Smooth muscle cell (in vitro differentiated cells): ENCODE results near the gene FAAH. TPM values are rescaled to one million over a fixed set of nuclear protein-coding genes. Genes with fewer than 3 reads are reported as not detected.
"Not testable (repeated sequence)": the region's sequence is repeated elsewhere in the genome, so short reads cannot be mapped to it uniquely, and the experiment has no call there.

Experiments
- DNase-seq: peaks from one replicate; lab custom pipeline; 2025; ENCODE audit not compliant: unreplicated experiment; lab: John Stamatoyannopoulos, UW
- H2AFZ ChIP-seq: fragments of 200-600 bp; sonication (generic); 2 replicates; pipeline ENCODE4 v1.6.0; 2016; ENCODE audit warnings: antibody characterized with exemption, low read depth, mild to moderate bottlenecking
- H3F3A ChIP-seq: fragments of 200-600 bp; sonication (generic); 2 replicates; pipeline ENCODE4 v1.6.0; 2017; ENCODE audit warnings: antibody characterized with exemption, low read depth
- H3K27ac ChIP-seq: fragments of 200-600 bp; sonication (generic); 2 replicates; pipeline ENCODE4 v1.5.1; 2016; ENCODE audit warnings: low read depth, mild to moderate bottlenecking
- H3K27me3 ChIP-seq: fragments of 200-600 bp; sonication (generic); 2 replicates; pipeline ENCODE4 v1.6.1; 2016; ENCODE audit warnings: low read depth, mild to moderate bottlenecking
- H3K36me3 ChIP-seq: fragments of 200-600 bp; sonication (generic); 2 replicates; pipeline ENCODE4 v1.5.1; 2016; ENCODE audit warnings: low read depth
- H3K4me1 ChIP-seq: fragments of 200-600 bp; sonication (generic); 2 replicates; pipeline ENCODE4 v1.5.1; 2016; ENCODE audit warnings: low read depth
- H3K4me2 ChIP-seq: fragments of 200-600 bp; sonication (generic); 2 replicates; pipeline ENCODE4 v1.6.0; 2016; ENCODE audit warnings: mild to moderate bottlenecking
- H3K4me3 ChIP-seq: fragments of 200-600 bp; sonication (generic); 2 replicates; pipeline ENCODE4 v1.5.1; 2016; ENCODE audit warnings: mild to moderate bottlenecking
- H3K79me2 ChIP-seq: fragments of 200-600 bp; sonication (generic); 2 replicates; pipeline ENCODE4 v1.6.0; 2016; ENCODE audit warnings: low read depth, mild to moderate bottlenecking
- H3K9ac ChIP-seq: fragments of 200-600 bp; sonication (generic); 2 replicates; pipeline ENCODE4 v1.6.0; 2016; ENCODE audit warnings: low read depth
- H3K9me3 ChIP-seq: fragments of 200-600 bp; sonication (generic); replicated peaks from 2 replicates; pipeline ENCODE4 v1.5.1; 2016; ENCODE audit warnings: low read depth
- H4K20me1 ChIP-seq: fragments of 200-600 bp; sonication (generic); 2 replicates; pipeline ENCODE4 v1.6.0; 2016; ENCODE audit warnings: low read depth
- CTCF ChIP-seq: fragments of 200-600 bp; sonication (generic); IDR thresholded peaks from 2 replicates; pipeline ENCODE4 v1.5.1; 2017; ENCODE audit warnings: borderline replicate concordance, mild to moderate bottlenecking, antibody characterized with exemption; ENCODE audit not compliant: insufficient read depth, poor library complexity, severe bottlenecking
- WGBS: methylation state at CpG from one replicate; pipeline ENCODE4 v1.1.7; 2016; ENCODE audit warnings: low lambda C conversion rate; 5-methylcytosine and 5-hydroxymethylcytosine counted together
- polyA plus RNA-seq: library from polyadenylated mRNA; unstranded; fragments of >200 nt; fragmentation: Nextera tagmentation; extraction: Ambion mirVana; gene quantifications from 2 replicates; pipeline ENCODE4 v1.2.1, GENCODE V29; 2016
- total RNA-seq: library from RNA; depleted of rRNA; stranded (reverse); fragments of >200 nt; gene quantifications from 2 replicates; pipeline ENCODE4 v1.2.3, GENCODE V29; 2014

The FAAH gene
- total and polyA plus RNA-seq, 2 experiments from 2014 or later = 5.7 to 11.1 TPM

GRCh38 chr1:46367072-46367471 lies 27.0 kb upstream of the FAAH start:
- 93% methylated on average over 3 of the region's 3 CpGs for WGBS
- H3K4me2 ChIP-seq = no peak overlapping the region

GRCh38 chr1:46367701-46368100 lies 26.4 kb upstream of the FAAH start:
- not testable (repeated sequence) for H3K79me2 ChIP-seq, H3K4me1 ChIP-seq, H3K27ac ChIP-seq, H3K27me3 ChIP-seq, H4K20me1 ChIP-seq, H3K4me3 ChIP-seq, H3K9ac ChIP-seq, H3K9me3 ChIP-seq, H3F3A ChIP-seq, H3K36me3 ChIP-seq, DNase-seq, H2AFZ ChIP-seq, H3K4me2 ChIP-seq
- over 99% methylated on average over 8 of the region's 8 CpGs for WGBS

More at GRCh38 chr1:46367072-46367471, 27.0 kb upstream of the FAAH start:
- H3K4me1 ChIP-seq = peaks cover 15% of the 10 kb centered on the region
- H2AFZ ChIP-seq = no peak overlapping the region
- DNase-seq = no peak
- H3K27ac ChIP-seq = no peak overlapping the region
- H3K36me3 ChIP-seq = peaks cover under 1% of the 10 kb centered on the region
- no peak for TF ChIP-seq CTCF
- no peaks in the 10 kb centered on the region for H3K27me3 ChIP-seq
- no peak overlapping the region for H3K9ac ChIP-seq
- H3K4me3 ChIP-seq = no peak overlapping the region
- no peaks in the 10 kb centered on the region for H3K79me2 ChIP-seq
- H3F3A ChIP-seq = no peaks in the 10 kb centered on the region
- H4K20me1 ChIP-seq = no peaks in the 10 kb centered on the region
- no peaks in the 10 kb centered on the region for H3K9me3 ChIP-seq

- Histone ChIP-seq H2AFZ (no peak overlapping the region), H3K4me3 (no peak overlapping the region), H3K27ac (no peak overlapping the region), H3K4me1 (no peaks in the 10 kb centered on the region), H4K20me1 (no peaks in the 10 kb centered on the region), H3K4me2 (no peak overlapping the region), H3K79me2 (no peaks in the 10 kb centered on the region), H3F3A (no peaks in the 10 kb centered on the region), H3K27me3 (no peaks in the 10 kb centered on the region), H3K36me3 (no peaks in the 10 kb centered on the region), H3K9ac (no peak overlapping the region), H3K9me3 (no peaks in the 10 kb centered on the region)
- no peak for TF ChIP-seq CTCF
- no peak for DNase-seq
- 96% methylated on average over 2 of the region's 2 CpGs for WGBS
These were observed 25.3 kb upstream of the FAAH start for GRCh38 chr1:46368791-46369190.

- Histone ChIP-seq H3K4me3 (no peak overlapping the region), H2AFZ (no peak overlapping the region), H3K4me2 (no peak overlapping the region), H3K27ac (no peak overlapping the region), H3K36me3 (no peaks in the 10 kb centered on the region), H3K27me3 (no peaks in the 10 kb centered on the region), H3K4me1 (no peaks in the 10 kb centered on the region), H3F3A (no peaks in the 10 kb centered on the region), H3K9ac (no peak overlapping the region), H3K79me2 (no peaks in the 10 kb centered on the region), H4K20me1 (no peaks in the 10 kb centered on the region), H3K9me3 (no peaks in the 10 kb centered on the region)
- 89% methylated on average over 4 of the region's 4 CpGs for WGBS
- DNase-seq = no peak
- TF ChIP-seq CTCF = no peak
These were observed 24.4 kb upstream of the FAAH start for GRCh38 chr1:46369542-46370213.
